Heart right ventricle (tissue), 16 donors: Measurements from ENCODE around the gene TMEM59L. TPM values are rescaled to one million over a fixed set of nuclear protein-coding genes. Genes with fewer than 3 reads are reported as not detected.

Source experiments
- ATAC-seq, 8 donors: fragments of 200-7000 bp; cut with Tn5 transposase; one replicate each; pipeline ENCODE4 v1.9.1; 2020; ENCODE audit warnings: mild to moderate bottlenecking in 8 of 8, moderate library complexity in 8 of 8, moderate number of reproducible peaks in 1 of 8
- DNase-seq, 2 donors: peaks; one replicate each; pipeline ENCODE4 v3.0.0-alpha.2; 2020
- H3K27ac ChIP-seq, 10 donors: fragments of 200-600 bp; sonication (generic) in 2 of 10; one replicate each; pipeline versions ENCODE4 v1.5.0 to v1.8.0; 2020 to 2022; ENCODE audit warnings: mild to moderate bottlenecking in 3 of 10
- H3K27me3 ChIP-seq, 7 donors: fragments of 200-600 bp; one replicate each; pipeline ENCODE4 v1.8.0; 2021 to 2022; ENCODE audit warnings: mild to moderate bottlenecking in 2 of 7
- H3K36me3 ChIP-seq, 9 donors: fragments of 200-600 bp; sonication (generic) in 1 of 9; one replicate each; pipeline versions ENCODE4 v1.5.0 to v1.8.0; 2020 to 2022; ENCODE audit warnings: mild to moderate bottlenecking in 2 of 9
- H3K4me1 ChIP-seq, 9 donors: fragments of 200-600 bp; sonication (generic) in 1 of 9; one replicate each; pipeline versions ENCODE4 v1.5.0 to v1.8.0; 2020 to 2022; ENCODE audit warnings: mild to moderate bottlenecking in 4 of 9
- H3K4me3 ChIP-seq, 10 donors: fragments of 200-600 bp; sonication (generic) in 2 of 10; one replicate each; pipeline versions ENCODE4 v1.5.0 to v1.8.0; 2020 to 2022; ENCODE audit warnings: mild to moderate bottlenecking in 7 of 10, moderate library complexity in 2 of 10
- H3K9me3 ChIP-seq, 11 donors: fragments of 200-600 bp in 10 of 11; sonication (generic) in 2 of 11; one replicate each; pipeline versions ENCODE4 v1.5.0 to v1.8.0; 2013 to 2022; ENCODE audit warnings: mild to moderate bottlenecking in 2 of 11, control low read depth in 1 of 11, moderate library complexity in 1 of 11
- CTCF ChIP-seq, 9 donors: fragments of 200-600 bp; sonication (generic) in 2 of 9; IDR thresholded peaks; one replicate each; pipeline versions ENCODE4 v1.5.0 to v1.8.0; 2021 to 2022; ENCODE audit warnings: antibody characterized with exemption in 9 of 9, mild to moderate bottlenecking in 5 of 9, moderate library complexity in 1 of 9
- WGBS, 2 donors: extraction: QIAGEN DNeasy Blood & Tissue Kit; methylation state at CpG; one replicate each; pipeline ENCODE4 v1.1.7; 2013; ENCODE audit warnings: inconsistent platforms in 1 of 2; 5-methylcytosine and 5-hydroxymethylcytosine counted together
- intact Hi-C, 10 donors: fragments of 100-400 bp; cut with DNase I; formaldehyde crosslinking; loops; one replicate each; pipeline versions ENCODE4 v1.11.1 to v1.14.2; 2022
- polyA plus RNA-seq, 2 donors: library from polyadenylated mRNA; stranded (reverse); fragments of 200-250 nt; gene quantifications; one replicate each; pipeline ENCODE4 v1.2.3, GENCODE V29; 2013
- total RNA-seq, 10 donors: library from RNA; stranded (reverse); fragmentation: NEBNext Ultra II Directional in 3 of 10; extraction: Animal tissue kit (Norgen Biotek cat#: 25700) in 3 of 10; gene quantifications; one replicate each; pipeline versions ENCODE4 v1.2.1 to v1.2.4, GENCODE V29; 2021 to 2023
- donor health status: Arrhythmogenic right ventricular cardiomyopathy.
- donor health status: ischemic (EF 13 %, LVEDD 7.1; RV severe dilation, severe dysfunction).
- donor health status: healthy with polysubstance abuse.
- donor health status: DM: no; HTN: yes; CAD: no.
- donor health status: DM: no; HTN: no; CAD: no.
- donor health status: ischemic (EF 25% LVEDD 6.9; RV normal size, moderate dysfunction).
- donor health status: ischemic (EF 25% LVEDD 5.7; RV mildly dilated, moderate dysfunction).
- donor health status: healthy.
- donor health status: DM: yes; HTN: yes; CAD: no.
- donor health status: Ischemic cardiomyopathy.
- donor health status: ischemic (EF 35%, LVEDD 5.7; RV mildly dilated, moderate dysfunction).
- donor health status: nonischemic (EF 11% LVEDD 7.7; RV severe dilation, severe dysfunction).
- donor health status: DM: yes; HTN: yes; CAD: no.
- donor health status: PGD.
- donor health status: ischemic (EF 29% LVEDD 5.4; RV normal size, mild dysfunction).
- donor health status: nonischemic (EF 23%, LVEDD 6.1; RV moderate dilation, normal function).

The TMEM59L gene
- total and polyA plus RNA-seq, 12 donors, result 0.13 to 13.8 (median 1.2) TPM

GRCh38 chr19:18626906-18627305 lies 14.2 kb downstream of the TMEM59L start:
- 66 to 76% methylated on average over 2 of the region's 2 CpGs for WGBS, 2 donors
- DNase-seq, result no peak
- Histone ChIP-seq H3K9me3 (no peaks in the 10 kb centered on the region), H3K27me3 (no peaks in the 10 kb centered on the region), H3K27ac (no peak overlapping the region), H3K4me3 (no peak overlapping the region), H3K36me3 (no peaks in the 10 kb centered on the region), H3K4me1 (no peaks in the 10 kb centered on the region)
- ATAC-seq, result no peak
- intact Hi-C loops, result no loop called here
- TF ChIP-seq CTCF (IDR thresholded peaks at IDR 0.05), result no peak

- peak overlapping the region in 1 of 10 donors; percentile 23 for H3K27ac ChIP-seq
- 59 to 61% methylated on average over 15 of the region's 15 CpGs for WGBS, 2 donors
These were observed 16.8 kb downstream of the TMEM59L start for GRCh38 chr19:18629166-18630088.

GRCh38 chr19:18633321-18633720 lies 20.7 kb downstream of the TMEM59L start:
- H3K27ac ChIP-seq, result no peak overlapping the region
- no peaks in the 10 kb centered on the region for H3K27me3 ChIP-seq
- no peak for TF ChIP-seq CTCF (IDR thresholded peaks at IDR 0.05)
- H3K36me3 ChIP-seq, result no peaks in the 10 kb centered on the region
- H3K4me1 ChIP-seq, result peaks cover 0 to 27% (median 10%) of the 10 kb centered on the region in 9 donors
- ATAC-seq (no peak), DNase-seq (no peak)
- no peak overlapping the region for H3K4me3 ChIP-seq
- no peaks in the 10 kb centered on the region for H3K9me3 ChIP-seq
- intact Hi-C loops, result loop anchor here in 1 of 10 donors (2.0 kb wide), 1 partner anchor 29 kb away; no protein-coding TSS in a partner anchor
- WGBS, 2 donors, result 81 to 91% methylated on average over 8 of the region's 8 CpGs

More at GRCh38 chr19:18629166-18630088, 16.8 kb downstream of the TMEM59L start:
- ATAC-seq (peak in 6 of 8 donors; percentile 49 to 93 (median 70)), DNase-seq (peak in 1 of 2 donors; percentile 51)
- H3K27me3 ChIP-seq, result no peaks in the 10 kb centered on the region
- TF ChIP-seq CTCF (IDR thresholded peaks at IDR 0.05), result no peak
- H3K36me3 ChIP-seq, result no peaks in the 10 kb centered on the region
- H3K4me1 ChIP-seq, result no peaks in the 10 kb centered on the region
- H3K4me3 ChIP-seq, result no peak overlapping the region
- intact Hi-C loops, result no loop called here
- H3K9me3 ChIP-seq, result no peaks in the 10 kb centered on the region

GRCh38 chr19:18634612-18635297 lies 22.1 kb downstream of the TMEM59L start:
- no peaks in the 10 kb centered on the region for H3K36me3 ChIP-seq
- no peak overlapping the region for H3K4me3 ChIP-seq
- H3K4me1 ChIP-seq, result peaks cover 0 to 27% (median 10%) of the 10 kb centered on the region in 9 donors
- DNase-seq, result no peak
- H3K27ac ChIP-seq, result no peak overlapping the region
- no peak for TF ChIP-seq CTCF (IDR thresholded peaks at IDR 0.05)
- no peaks in the 10 kb centered on the region for H3K9me3 ChIP-seq
- no peaks in the 10 kb centered on the region for H3K27me3 ChIP-seq
- ATAC-seq, result no peak
- 49 to 51% methylated on average over 12 of the region's 12 CpGs for WGBS, 2 donors
- intact Hi-C loops, result loop anchor here in 1 of 10 donors (2.0 kb wide), 1 partner anchor 42 kb away; no protein-coding TSS in a partner anchor
